Osteocyte (in vitro differentiated cells): ENCODE measurements around the gene CDX4. TPM values are rescaled to one million over a fixed set of nuclear protein-coding genes. Genes with fewer than 3 reads are reported as not detected.

Source experiments
- DNase-seq: peaks from one replicate; pipeline ENCODE4 v3.0.0; 2021; ENCODE audit warnings: mixed read lengths; ENCODE audit not compliant: unreplicated experiment; ENCODE audit errors: extremely low spot score
- H3K27ac Mint-ChIP-seq: one replicate; pipeline ENCODE4 v1.8.0; 2021; ENCODE audit warnings: mild to moderate bottlenecking, mixed read lengths; ENCODE audit not compliant: unreplicated experiment
- H3K27me3 Mint-ChIP-seq: one replicate; pipeline ENCODE4 v1.8.0; 2021; ENCODE audit warnings: mixed read lengths; ENCODE audit not compliant: unreplicated experiment
- H3K36me3 Mint-ChIP-seq: one replicate; pipeline ENCODE4 v1.8.0; 2021; ENCODE audit warnings: mixed read lengths; ENCODE audit not compliant: unreplicated experiment
- H3K4me1 Mint-ChIP-seq: one replicate; pipeline ENCODE4 v1.8.0; 2021; ENCODE audit warnings: mixed read lengths; ENCODE audit not compliant: unreplicated experiment
- H3K4me3 Mint-ChIP-seq: one replicate; pipeline ENCODE4 v1.8.0; 2021; ENCODE audit warnings: mild to moderate bottlenecking, moderate library complexity, mixed read lengths; ENCODE audit not compliant: unreplicated experiment
- H3K9me3 Mint-ChIP-seq: one replicate; pipeline ENCODE4 v1.8.0; 2021; ENCODE audit warnings: mixed read lengths; ENCODE audit not compliant: unreplicated experiment
- CTCF ChIP-seq: fragments of 200-600 bp; sonication (generic); IDR thresholded peaks from 2 replicates; pipeline ENCODE4 v1.5.0; 2021; ENCODE audit warnings: antibody characterized with exemption, mild to moderate bottlenecking, moderate library complexity
- long read RNA-seq: library from polyadenylated mRNA; unstranded; transcript quantifications from one replicate; pipeline ENCODE4 v2.0.0, GENCODE V29; 2021
- total RNA-seq: library from RNA; stranded (reverse); gene quantifications from 2 replicates; pipeline ENCODE4 v1.2.1, GENCODE V29; 2021

The CDX4 gene
- total RNA-seq: not detected in 2 replicates
- long read RNA-seq: 0 reads

DNA sequence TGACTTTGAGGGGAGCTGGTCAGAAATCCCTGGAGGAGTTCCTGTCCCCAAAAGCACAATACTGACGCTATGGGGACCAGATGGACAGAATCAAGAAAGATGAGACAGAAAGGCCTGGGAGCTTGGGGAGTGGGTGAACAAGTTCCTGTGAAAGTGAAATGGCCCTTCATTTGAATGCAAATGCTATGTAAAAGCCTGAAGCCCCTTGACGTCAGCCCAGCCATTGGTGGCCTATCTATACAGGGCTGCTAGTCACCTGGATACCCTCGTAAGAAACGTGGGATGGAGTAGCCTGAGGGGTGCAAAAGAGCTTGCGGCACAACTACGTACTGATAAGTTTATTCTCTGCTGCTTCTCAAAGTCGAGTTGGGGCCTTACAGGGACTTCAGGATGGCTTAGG is at the start of gene CDX4:
Gene CDX4, plus strand, starts transcription at position 223 of the 400 bp plus-strand sequence. CDS start 201 bp downstream, outside the sequence.
- Mint-ChIP-seq H3K27ac (no peak within 1 kb of the TSS), H3K27me3 (no peaks in the 10 kb centered on the region), H3K9me3 (peaks cover 45% of the 10 kb centered on the region), H3K4me3 (no peak within 1 kb of the TSS), H3K4me1 (no peaks in the 10 kb centered on the region), H3K36me3 (no peaks in the 10 kb centered on the region)
- no peak for TF ChIP-seq CTCF
- no peak for DNase-seq

DNA sequence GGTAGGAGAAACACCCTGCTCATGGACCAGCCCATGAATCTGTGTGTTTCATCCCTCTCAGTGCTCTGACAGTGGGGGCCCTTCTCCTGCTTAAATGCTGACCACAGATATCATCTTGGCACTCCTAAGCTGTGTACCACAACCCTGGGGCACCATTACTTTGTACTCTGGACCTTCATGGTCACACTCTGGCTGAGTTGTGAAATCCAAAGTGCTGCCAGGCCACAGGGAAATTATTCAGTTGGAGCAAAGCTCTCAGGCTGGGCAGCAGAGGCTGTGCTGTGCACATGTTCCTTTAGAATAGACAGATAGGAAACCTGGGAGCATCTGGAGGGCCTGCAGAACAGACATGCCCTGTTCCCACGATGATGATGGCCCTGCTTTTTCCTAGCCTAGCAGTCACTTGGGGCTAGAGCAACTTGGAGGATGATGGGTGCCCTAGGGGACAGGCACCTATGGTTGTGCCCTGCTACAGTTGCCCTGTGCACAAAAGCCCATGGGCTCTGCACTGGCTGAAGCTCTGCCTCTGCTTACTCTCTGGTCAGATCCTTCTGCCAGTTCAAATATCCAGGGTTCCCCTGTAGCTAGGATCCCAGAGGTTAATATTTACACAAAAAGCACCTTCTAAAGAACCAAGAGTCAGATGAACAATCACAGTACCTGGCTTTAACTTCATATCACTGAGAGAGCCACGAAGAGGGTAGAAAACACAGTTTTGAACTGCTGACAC is 48.5 kb upstream of the CDX4 start:
- Mint-ChIP-seq H3K36me3 (no peaks in the 10 kb centered on the region), H3K27me3 (no peaks in the 10 kb centered on the region), H3K9me3 (peaks cover 27% of the 10 kb centered on the region), H3K4me3 (no peak overlapping the region), H3K27ac (no peak overlapping the region), H3K4me1 (no peaks in the 10 kb centered on the region)
- DNase-seq: no peak
- no peak for TF ChIP-seq CTCF

GRCh38 chrX:73400136-73400748 is 46.6 kb upstream of the CDX4 start:
- no peak for TF ChIP-seq CTCF
- Mint-ChIP-seq H3K4me1 (no peaks in the 10 kb centered on the region), H3K27ac (no peak overlapping the region), H3K4me3 (no peak overlapping the region), H3K9me3 (peaks cover 28% of the 10 kb centered on the region), H3K27me3 (no peaks in the 10 kb centered on the region), H3K36me3 (no peaks in the 10 kb centered on the region)
- no peak for DNase-seq

GRCh38 chrX:73401591-73402266 is 45.1 kb upstream of the CDX4 start:
- H3K27me3 Mint-ChIP-seq: no peaks in the 10 kb centered on the region
- no peaks in the 10 kb centered on the region for H3K36me3 Mint-ChIP-seq
- no peak for TF ChIP-seq CTCF
- peaks cover 28% of the 10 kb centered on the region for H3K9me3 Mint-ChIP-seq
- H3K4me1 Mint-ChIP-seq: no peaks in the 10 kb centered on the region
- H3K4me3 Mint-ChIP-seq: no peak overlapping the region
- H3K27ac Mint-ChIP-seq: no peak overlapping the region
- peak; percentile 73 for DNase-seq

DNA sequence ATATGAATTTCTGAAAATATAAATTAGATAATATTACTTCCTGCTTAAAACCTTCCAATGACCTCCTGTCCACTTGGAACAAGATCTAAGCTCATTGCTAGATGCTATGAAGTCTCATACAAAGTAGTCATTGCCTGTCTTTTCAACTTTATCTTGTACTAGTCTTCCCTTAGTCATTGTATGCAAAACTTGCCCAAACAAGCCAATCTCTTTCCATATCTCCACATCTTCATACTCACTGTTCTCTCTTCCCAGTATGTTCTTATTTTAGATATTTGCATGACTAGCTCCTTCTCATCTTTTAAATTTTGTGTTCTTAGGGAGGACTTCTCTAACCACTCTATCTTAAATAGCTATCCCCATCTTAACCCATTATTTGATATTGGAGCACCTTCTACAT is 33.9 kb upstream of the CDX4 start:
- no peaks in the 10 kb centered on the region for H3K27me3 Mint-ChIP-seq

More for the DNA sequence above, 33.9 kb upstream of the CDX4 start:
- H3K4me3 Mint-ChIP-seq: no peak overlapping the region
- no peak overlapping the region for H3K27ac Mint-ChIP-seq
- no peaks in the 10 kb centered on the region for H3K4me1 Mint-ChIP-seq
- no peak for TF ChIP-seq CTCF
- no peak for DNase-seq
- no peaks in the 10 kb centered on the region for H3K36me3 Mint-ChIP-seq
- H3K9me3 Mint-ChIP-seq: peaks cover 33% of the 10 kb centered on the region
